Esophagus muscularis mucosa (tissue), 4 donors: ENCODE measurements around the gene JARID2.

Experiments
- EP300 ChIP-seq: sonication (generic); formaldehyde crosslinking; IDR thresholded peaks from one replicate; pipeline ENCODE4 v1.6.1; 2017; ENCODE audit warnings: antibody characterized with exemption
- POLR2A ChIP-seq: fragments of 450-650 bp; IDR thresholded peaks from one replicate; pipeline ENCODE4 v1.6.1; 2017; ENCODE audit warnings: antibody characterized with exemption, moderate library complexity, mild to moderate bottlenecking, low read depth
- POLR2AphosphoS5 ChIP-seq, 2 donors: sonication (generic); formaldehyde crosslinking; IDR thresholded peaks; one replicate each; pipeline ENCODE4 v1.6.1; 2017; ENCODE audit warnings: antibody characterized with exemption in 2 of 2
- TF ChIP-seq, protein P1 (sequence below), 3 experiments: fragments of 200-600 bp in 2 of 3; fragments of 450-650 bp in 1 of 3; sonication (generic) in 2 of 3; IDR thresholded peaks; one replicate each; pipeline ENCODE4 v1.5.1; 2017 to 2019; ENCODE audit warnings: antibody characterized with exemption in 3 of 3, mild to moderate bottlenecking in 2 of 3, moderate library complexity in 1 of 3

DNA sequence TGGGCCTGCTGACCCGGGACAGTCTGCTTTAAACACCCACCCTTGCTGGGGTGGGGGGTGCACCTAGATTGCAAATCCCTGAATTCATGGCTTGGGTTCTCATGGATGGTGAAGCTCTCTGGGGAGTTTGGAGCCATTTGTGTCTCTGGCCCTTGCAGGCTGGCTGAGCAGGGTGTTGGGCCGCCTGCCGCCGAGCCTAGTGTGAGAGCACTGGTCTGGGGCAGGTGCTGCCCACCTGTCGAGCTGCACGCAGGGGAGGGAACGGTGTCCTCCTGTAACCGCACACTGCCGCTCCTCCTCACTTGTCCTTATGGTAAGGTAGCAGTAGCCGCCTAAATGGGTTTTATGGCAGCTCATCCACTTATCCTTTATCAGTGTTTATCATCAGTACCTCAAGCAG is 273.0 kb downstream of the JARID2 start:
- no peak for TF ChIP-seq POLR2AphosphoS5 (IDR thresholded peaks at IDR 0.05)
- TF ChIP-seq, protein P1, sequence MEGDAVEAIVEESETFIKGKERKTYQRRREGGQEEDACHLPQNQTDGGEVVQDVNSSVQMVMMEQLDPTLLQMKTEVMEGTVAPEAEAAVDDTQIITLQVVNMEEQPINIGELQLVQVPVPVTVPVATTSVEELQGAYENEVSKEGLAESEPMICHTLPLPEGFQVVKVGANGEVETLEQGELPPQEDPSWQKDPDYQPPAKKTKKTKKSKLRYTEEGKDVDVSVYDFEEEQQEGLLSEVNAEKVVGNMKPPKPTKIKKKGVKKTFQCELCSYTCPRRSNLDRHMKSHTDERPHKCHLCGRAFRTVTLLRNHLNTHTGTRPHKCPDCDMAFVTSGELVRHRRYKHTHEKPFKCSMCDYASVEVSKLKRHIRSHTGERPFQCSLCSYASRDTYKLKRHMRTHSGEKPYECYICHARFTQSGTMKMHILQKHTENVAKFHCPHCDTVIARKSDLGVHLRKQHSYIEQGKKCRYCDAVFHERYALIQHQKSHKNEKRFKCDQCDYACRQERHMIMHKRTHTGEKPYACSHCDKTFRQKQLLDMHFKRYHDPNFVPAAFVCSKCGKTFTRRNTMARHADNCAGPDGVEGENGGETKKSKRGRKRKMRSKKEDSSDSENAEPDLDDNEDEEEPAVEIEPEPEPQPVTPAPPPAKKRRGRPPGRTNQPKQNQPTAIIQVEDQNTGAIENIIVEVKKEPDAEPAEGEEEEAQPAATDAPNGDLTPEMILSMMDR (IDR thresholded peaks at IDR 0.05) = no peak
- TF ChIP-seq POLR2A = no peak
- TF ChIP-seq EP300 = no peak
